ENCODE results near the gene PHKB.

PHKB gene

DNA sequence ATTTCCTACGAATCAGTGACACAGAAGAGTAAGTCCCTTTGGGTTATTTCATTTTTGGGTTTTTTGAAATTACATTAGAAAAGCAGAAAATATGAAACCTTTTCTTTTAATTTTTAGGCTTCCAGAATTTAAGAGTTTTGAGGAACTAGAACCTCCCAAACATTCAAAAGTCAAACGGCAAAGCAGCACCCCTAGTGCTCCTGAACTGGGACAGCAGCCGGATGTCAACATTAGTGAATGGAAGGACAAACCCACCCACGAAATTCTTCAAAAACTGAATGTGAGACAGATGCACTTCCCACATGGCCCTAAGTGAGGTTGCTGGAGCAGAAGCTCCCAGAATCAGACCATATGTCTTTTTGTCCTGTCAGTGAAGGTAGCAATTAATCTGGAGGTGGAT lies 199.4 kb downstream of the PHKB start:
- TF ChIP-seq ZNF565 (CRISPR knock-in tag; conservative IDR thresholded peaks at IDR 0.05; ENCODE audit: low read depth), result no peak
- no peak for TF ChIP-seq TCF4 (CRISPR knock-in tag; IDR thresholded peaks at IDR 0.05; ENCODE audit: borderline replicate concordance)
- no peak for TF ChIP-seq ZFP3 (CRISPR knock-in tag; IDR thresholded peaks at IDR 0.05)
- TF ChIP-seq, protein P1, sequence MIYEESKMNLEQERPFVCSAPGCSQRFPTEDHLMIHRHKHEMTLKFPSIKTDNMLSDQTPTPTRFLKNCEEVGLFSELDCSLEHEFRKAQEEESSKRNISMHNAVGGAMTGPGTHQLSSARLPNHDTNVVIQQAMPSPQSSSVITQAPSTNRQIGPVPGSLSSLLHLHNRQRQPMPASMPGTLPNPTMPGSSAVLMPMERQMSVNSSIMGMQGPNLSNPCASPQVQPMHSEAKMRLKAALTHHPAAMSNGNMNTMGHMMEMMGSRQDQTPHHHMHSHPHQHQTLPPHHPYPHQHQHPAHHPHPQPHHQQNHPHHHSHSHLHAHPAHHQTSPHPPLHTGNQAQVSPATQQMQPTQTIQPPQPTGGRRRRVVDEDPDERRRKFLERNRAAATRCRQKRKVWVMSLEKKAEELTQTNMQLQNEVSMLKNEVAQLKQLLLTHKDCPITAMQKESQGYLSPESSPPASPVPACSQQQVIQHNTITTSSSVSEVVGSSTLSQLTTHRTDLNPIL (CRISPR knock-in tag; IDR thresholded peaks at IDR 0.05; ENCODE audit: low read depth), result no peak
- TF ChIP-seq, protein P2, sequence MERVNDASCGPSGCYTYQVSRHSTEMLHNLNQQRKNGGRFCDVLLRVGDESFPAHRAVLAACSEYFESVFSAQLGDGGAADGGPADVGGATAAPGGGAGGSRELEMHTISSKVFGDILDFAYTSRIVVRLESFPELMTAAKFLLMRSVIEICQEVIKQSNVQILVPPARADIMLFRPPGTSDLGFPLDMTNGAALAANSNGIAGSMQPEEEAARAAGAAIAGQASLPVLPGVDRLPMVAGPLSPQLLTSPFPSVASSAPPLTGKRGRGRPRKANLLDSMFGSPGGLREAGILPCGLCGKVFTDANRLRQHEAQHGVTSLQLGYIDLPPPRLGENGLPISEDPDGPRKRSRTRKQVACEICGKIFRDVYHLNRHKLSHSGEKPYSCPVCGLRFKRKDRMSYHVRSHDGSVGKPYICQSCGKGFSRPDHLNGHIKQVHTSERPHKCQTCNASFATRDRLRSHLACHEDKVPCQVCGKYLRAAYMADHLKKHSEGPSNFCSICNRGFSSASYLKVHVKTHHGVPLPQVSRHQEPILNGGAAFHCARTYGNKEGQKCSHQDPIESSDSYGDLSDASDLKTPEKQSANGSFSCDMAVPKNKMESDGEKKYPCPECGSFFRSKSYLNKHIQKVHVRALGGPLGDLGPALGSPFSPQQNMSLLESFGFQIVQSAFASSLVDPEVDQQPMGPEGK (CRISPR knock-in tag; IDR thresholded peaks at IDR 0.05; ENCODE audit: borderline replicate concordance), result no peak
- no peak for TF ChIP-seq BACH2 (CRISPR knock-in tag; IDR thresholded peaks at IDR 0.05; ENCODE audit: borderline replicate concordance)
- no peak for TF ChIP-seq PPARA (CRISPR knock-in tag; IDR thresholded peaks at IDR 0.05; ENCODE audit: borderline replicate concordance)
- no peak for TF ChIP-seq SNAI2 (CRISPR knock-in tag; IDR thresholded peaks at IDR 0.05)
- TF ChIP-seq, protein P3, sequence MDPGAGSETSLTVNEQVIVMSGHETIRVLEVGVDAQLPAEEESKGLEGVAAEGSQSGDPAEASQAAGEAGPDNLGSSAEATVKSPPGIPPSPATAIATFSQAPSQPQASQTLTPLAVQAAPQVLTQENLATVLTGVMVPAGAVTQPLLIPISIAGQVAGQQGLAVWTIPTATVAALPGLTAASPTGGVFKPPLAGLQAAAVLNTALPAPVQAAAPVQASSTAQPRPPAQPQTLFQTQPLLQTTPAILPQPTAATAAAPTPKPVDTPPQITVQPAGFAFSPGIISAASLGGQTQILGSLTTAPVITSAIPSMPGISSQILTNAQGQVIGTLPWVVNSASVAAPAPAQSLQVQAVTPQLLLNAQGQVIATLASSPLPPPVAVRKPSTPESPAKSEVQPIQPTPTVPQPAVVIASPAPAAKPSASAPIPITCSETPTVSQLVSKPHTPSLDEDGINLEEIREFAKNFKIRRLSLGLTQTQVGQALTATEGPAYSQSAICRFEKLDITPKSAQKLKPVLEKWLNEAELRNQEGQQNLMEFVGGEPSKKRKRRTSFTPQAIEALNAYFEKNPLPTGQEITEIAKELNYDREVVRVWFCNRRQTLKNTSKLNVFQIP (CRISPR knock-in tag; IDR thresholded peaks at IDR 0.05; ENCODE audit: borderline replicate concordance, low read depth), result no peak
- no peak for TF ChIP-seq RARB (CRISPR knock-in tag; IDR thresholded peaks at IDR 0.05)
- TF ChIP-seq GLIS3 (CRISPR knock-in tag; IDR thresholded peaks at IDR 0.05), result no peak
- TF ChIP-seq TOX (CRISPR knock-in tag; IDR thresholded peaks at IDR 0.05; ENCODE audit: borderline replicate concordance), result no peak
- no peak for TF ChIP-seq OSR1 (CRISPR knock-in tag; IDR thresholded peaks at IDR 0.05)
- no peak for TF ChIP-seq ESRRG (CRISPR knock-in tag; IDR thresholded peaks at IDR 0.05)
- TF ChIP-seq, protein P4, sequence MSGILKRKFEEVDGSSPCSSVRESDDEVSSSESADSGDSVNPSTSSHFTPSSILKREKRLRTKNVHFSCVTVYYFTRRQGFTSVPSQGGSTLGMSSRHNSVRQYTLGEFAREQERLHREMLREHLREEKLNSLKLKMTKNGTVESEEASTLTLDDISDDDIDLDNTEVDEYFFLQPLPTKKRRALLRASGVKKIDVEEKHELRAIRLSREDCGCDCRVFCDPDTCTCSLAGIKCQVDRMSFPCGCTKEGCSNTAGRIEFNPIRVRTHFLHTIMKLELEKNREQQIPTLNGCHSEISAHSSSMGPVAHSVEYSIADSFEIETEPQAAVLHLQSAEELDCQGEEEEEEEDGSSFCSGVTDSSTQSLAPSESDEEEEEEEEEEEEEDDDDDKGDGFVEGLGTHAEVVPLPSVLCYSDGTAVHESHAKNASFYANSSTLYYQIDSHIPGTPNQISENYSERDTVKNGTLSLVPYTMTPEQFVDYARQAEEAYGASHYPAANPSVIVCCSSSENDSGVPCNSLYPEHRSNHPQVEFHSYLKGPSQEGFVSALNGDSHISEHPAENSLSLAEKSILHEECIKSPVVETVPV (CRISPR knock-in tag; IDR thresholded peaks at IDR 0.05), result no peak
- ATAC-seq, result no peak

DNA sequence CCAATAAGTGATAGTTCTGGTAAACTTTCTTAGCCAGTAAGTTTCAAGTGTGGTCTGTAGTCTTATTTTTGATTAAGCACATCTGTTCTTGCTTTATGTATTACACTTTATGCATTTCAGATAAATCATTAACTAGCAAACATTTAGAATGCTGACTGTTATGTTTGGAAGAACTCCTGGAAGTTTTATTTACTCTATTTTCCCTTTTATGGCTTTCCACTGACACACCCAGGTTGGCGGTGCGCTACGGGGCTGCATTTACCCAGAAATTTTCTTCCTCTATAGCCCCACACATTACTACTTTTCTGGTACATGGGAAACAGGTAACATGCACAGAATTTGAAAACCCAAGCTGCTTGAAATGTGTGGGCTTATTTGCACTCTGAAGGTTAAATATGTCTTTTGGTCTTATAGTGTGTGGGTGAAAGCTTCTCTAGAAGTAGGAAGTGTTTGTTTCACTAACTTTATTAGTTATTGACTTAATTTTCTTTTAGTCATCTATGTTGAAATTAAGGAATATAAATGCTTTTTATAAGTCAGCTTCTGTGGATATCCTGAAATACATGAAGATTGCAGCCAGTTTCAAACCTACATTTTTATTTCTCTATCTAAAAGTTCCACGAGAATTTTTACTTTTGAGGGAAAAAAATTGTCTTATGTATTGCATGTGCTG lies 203.7 kb downstream of the PHKB start:
- no peak for ATAC-seq
- TF ChIP-seq, protein P3 (CRISPR knock-in tag; IDR thresholded peaks at IDR 0.05; ENCODE audit: borderline replicate concordance, low read depth), result no peak
- TF ChIP-seq ZNF565 (CRISPR knock-in tag; conservative IDR thresholded peaks at IDR 0.05; ENCODE audit: low read depth), result no peak
- TF ChIP-seq ZNF70 (CRISPR knock-in tag; IDR thresholded peaks at IDR 0.05), result no peak
- TF ChIP-seq, protein P4 (CRISPR knock-in tag; IDR thresholded peaks at IDR 0.05), result no peak
- no peak for TF ChIP-seq ESRRG (CRISPR knock-in tag; IDR thresholded peaks at IDR 0.05)
- no peak for TF ChIP-seq RARB (CRISPR knock-in tag; IDR thresholded peaks at IDR 0.05)
- TF ChIP-seq ZFP30 (CRISPR knock-in tag; IDR thresholded peaks at IDR 0.05), result no peak
- no peak for TF ChIP-seq ISL1 (CRISPR knock-in tag; IDR thresholded peaks at IDR 0.05)
- no peak for TF ChIP-seq TCF4 (CRISPR knock-in tag; IDR thresholded peaks at IDR 0.05; ENCODE audit: borderline replicate concordance)
- TF ChIP-seq, protein P1 (CRISPR knock-in tag; IDR thresholded peaks at IDR 0.05; ENCODE audit: low read depth), result no peak
- TF ChIP-seq ZFP3 (CRISPR knock-in tag; IDR thresholded peaks at IDR 0.05), result no peak
- no peak for TF ChIP-seq BACH2 (CRISPR knock-in tag; IDR thresholded peaks at IDR 0.05; ENCODE audit: borderline replicate concordance)
- TF ChIP-seq ZC3H10 (CRISPR knock-in tag; IDR thresholded peaks at IDR 0.05), result no peak
- no peak for TF ChIP-seq SNAI2 (CRISPR knock-in tag; IDR thresholded peaks at IDR 0.05)
- TF ChIP-seq CSDC2 (CRISPR knock-in tag; IDR thresholded peaks at IDR 0.05), result no peak
- no peak for TF ChIP-seq OSR1 (CRISPR knock-in tag; IDR thresholded peaks at IDR 0.05)
- no peak for TF ChIP-seq TOX (CRISPR knock-in tag; IDR thresholded peaks at IDR 0.05; ENCODE audit: borderline replicate concordance)
- TF ChIP-seq, protein P5, sequence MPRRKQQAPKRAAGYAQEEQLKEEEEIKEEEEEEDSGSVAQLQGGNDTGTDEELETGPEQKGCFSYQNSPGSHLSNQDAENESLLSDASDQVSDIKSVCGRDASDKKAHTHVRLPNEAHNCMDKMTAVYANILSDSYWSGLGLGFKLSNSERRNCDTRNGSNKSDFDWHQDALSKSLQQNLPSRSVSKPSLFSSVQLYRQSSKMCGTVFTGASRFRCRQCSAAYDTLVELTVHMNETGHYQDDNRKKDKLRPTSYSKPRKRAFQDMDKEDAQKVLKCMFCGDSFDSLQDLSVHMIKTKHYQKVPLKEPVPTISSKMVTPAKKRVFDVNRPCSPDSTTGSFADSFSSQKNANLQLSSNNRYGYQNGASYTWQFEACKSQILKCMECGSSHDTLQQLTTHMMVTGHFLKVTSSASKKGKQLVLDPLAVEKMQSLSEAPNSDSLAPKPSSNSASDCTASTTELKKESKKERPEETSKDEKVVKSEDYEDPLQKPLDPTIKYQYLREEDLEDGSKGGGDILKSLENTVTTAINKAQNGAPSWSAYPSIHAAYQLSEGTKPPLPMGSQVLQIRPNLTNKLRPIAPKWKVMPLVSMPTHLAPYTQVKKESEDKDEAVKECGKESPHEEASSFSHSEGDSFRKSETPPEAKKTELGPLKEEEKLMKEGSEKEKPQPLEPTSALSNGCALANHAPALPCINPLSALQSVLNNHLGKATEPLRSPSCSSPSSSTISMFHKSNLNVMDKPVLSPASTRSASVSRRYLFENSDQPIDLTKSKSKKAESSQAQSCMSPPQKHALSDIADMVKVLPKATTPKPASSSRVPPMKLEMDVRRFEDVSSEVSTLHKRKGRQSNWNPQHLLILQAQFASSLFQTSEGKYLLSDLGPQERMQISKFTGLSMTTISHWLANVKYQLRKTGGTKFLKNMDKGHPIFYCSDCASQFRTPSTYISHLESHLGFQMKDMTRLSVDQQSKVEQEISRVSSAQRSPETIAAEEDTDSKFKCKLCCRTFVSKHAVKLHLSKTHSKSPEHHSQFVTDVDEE (CRISPR knock-in tag; IDR thresholded peaks at IDR 0.05), result no peak

Measured in SK-N-SH treated with all-trans-retinoic acid at 6 μM for 48 hours (cell line).